H1 (cell line): ENCODE measurements around the gene RELL1.

Experiments
- POLR2AphosphoS5 ChIP-seq: IDR thresholded peaks from 2 replicates; pipeline ENCODE4 v1.6.1; 2011; ENCODE audit warnings: low read depth, low read length
- RFX5 ChIP-seq: IDR thresholded peaks from 2 replicates; pipeline ENCODE4 v1.6.1; 2011; ENCODE audit warnings: low read depth, low read length, improper control_type of control experiment, borderline replicate concordance

DNA sequence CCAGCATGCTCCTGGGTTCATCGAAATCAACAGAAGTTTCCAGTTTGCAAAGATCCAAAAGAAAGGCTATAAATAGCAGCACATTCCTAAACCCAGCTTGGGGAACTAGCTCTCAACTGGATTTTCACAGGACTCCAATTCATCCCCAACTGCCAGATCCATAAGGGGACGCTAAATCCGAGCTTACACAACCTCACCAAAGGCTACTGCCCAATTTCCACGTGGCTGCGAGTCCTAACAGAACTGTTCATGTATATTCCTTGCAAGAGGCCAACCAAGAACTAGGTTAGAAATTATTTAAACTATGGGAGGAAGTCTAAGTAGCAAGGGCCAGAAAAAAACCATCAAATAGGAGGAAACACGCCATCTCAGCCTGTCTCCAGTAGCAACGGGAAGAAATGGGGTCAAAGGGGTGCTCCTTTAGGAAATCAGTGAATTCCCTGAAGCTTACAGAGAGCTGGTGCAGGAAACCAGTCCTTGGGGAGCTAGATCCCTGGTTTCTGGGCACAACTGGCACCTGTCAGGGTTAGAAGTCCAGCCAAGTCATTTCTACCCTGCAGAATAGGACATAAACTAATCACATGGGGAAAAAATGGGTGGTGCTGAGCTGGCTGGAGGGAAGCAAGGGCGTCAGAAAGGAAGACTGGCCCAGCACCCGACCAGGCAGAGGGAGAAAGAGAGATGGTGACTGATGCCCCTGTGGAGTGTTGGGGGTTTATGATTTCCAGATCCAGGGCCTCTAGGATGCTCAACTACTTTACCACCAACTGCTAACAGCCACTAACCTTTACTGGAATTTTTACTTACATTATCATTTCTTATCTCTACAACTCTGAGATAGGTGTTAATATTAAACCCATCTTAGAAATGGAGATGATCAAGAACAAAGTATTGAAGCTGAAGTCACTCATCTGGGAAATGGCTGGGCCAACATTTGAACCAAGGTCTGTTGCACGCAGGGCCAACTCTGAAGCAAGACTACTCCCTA lies 20.5 kb downstream of the RELL1 start:
- TF ChIP-seq RFX5 (no peak), POLR2AphosphoS5 (no peak)
